ENCODE data around the gene FLNB.

Gene FLNB

DNA sequence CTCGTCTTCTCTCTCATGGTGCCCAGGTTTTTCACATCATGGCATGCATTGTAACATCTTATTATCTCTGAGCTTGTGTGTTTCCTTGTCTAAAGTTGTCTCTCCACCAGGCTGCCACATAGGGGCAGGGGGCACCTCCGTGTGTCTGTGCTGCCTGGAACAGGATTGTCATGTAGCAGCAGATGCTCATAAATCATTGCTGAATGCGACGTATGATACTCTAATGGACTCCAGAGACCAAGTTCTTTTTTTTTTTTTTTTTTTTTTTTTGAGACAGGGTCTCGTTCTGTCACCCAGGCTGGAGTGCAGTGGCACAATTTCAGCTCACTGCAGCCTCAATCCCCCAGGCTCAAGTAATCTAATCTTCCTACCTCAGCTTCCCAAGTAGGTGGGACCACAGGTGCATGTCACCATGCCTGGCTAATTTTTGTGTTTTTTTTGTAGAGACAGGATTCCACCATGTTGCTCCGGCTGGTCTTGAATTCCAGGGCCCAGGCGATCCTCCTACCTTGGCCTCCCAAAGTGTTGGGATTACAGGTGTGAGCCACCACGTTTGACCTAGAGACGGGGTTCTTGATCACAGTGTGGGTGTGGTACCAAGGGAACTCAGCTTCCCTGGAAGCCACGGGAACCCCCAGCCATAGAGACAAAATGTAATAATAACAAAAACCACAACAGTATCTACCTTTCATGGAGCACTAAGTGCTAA lies 207.2 kb downstream of the FLNB start:
- H3K79me2 ChIP-seq (ENCODE audit: insufficient read depth, low read length): no peaks in the 10 kb centered on the region
- 0 out of 2 replicates have a peak overlapping the region, but pooled peaks have one; percentile 68 for H2AFZ ChIP-seq (ENCODE audit: low read length)
- no peaks in the 10 kb centered on the region for H3K27me3 ChIP-seq (ENCODE audit: insufficient read depth, low read length, poor library complexity, severe bottlenecking)
- no peaks in the 10 kb centered on the region for H3K9me3 ChIP-seq (ENCODE audit: insufficient read depth, low read depth, low read length)
- no peaks in the 10 kb centered on the region for H4K20me1 ChIP-seq (ENCODE audit: insufficient read depth, low read length, poor library complexity, severe bottlenecking)
- H3K4me3 ChIP-seq (ENCODE audit: low read length, poor library complexity, severe bottlenecking): no peak overlapping the region
- TF ChIP-seq, protein P1, sequence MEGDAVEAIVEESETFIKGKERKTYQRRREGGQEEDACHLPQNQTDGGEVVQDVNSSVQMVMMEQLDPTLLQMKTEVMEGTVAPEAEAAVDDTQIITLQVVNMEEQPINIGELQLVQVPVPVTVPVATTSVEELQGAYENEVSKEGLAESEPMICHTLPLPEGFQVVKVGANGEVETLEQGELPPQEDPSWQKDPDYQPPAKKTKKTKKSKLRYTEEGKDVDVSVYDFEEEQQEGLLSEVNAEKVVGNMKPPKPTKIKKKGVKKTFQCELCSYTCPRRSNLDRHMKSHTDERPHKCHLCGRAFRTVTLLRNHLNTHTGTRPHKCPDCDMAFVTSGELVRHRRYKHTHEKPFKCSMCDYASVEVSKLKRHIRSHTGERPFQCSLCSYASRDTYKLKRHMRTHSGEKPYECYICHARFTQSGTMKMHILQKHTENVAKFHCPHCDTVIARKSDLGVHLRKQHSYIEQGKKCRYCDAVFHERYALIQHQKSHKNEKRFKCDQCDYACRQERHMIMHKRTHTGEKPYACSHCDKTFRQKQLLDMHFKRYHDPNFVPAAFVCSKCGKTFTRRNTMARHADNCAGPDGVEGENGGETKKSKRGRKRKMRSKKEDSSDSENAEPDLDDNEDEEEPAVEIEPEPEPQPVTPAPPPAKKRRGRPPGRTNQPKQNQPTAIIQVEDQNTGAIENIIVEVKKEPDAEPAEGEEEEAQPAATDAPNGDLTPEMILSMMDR (conservative IDR thresholded peaks at IDR 0.05; ENCODE audit: low read length): no peak
- no peak for TF ChIP-seq EZH2phosphoT487 (IDR thresholded peaks at IDR 0.05; ENCODE audit: borderline replicate concordance)
- H3K9ac ChIP-seq (ENCODE audit: low read depth, low read length, poor library complexity, severe bottlenecking): no peak overlapping the region
- peaks cover 5% of the 10 kb centered on the region for H3K4me1 ChIP-seq (ENCODE audit: insufficient read depth, low read length, poor library complexity, severe bottlenecking)
- H3K9me2 ChIP-seq (replicated peaks; ENCODE audit: low read depth, low read length): no peaks in the 10 kb centered on the region
- no peak overlapping the region for H3K4me2 ChIP-seq (ENCODE audit: low read depth, low read length, poor library complexity, severe bottlenecking)
- no peaks in the 10 kb centered on the region for H3F3A ChIP-seq (ENCODE audit: low read depth)
- H3K36me3 ChIP-seq (ENCODE audit: insufficient read depth, low read length): no peaks in the 10 kb centered on the region

DNA sequence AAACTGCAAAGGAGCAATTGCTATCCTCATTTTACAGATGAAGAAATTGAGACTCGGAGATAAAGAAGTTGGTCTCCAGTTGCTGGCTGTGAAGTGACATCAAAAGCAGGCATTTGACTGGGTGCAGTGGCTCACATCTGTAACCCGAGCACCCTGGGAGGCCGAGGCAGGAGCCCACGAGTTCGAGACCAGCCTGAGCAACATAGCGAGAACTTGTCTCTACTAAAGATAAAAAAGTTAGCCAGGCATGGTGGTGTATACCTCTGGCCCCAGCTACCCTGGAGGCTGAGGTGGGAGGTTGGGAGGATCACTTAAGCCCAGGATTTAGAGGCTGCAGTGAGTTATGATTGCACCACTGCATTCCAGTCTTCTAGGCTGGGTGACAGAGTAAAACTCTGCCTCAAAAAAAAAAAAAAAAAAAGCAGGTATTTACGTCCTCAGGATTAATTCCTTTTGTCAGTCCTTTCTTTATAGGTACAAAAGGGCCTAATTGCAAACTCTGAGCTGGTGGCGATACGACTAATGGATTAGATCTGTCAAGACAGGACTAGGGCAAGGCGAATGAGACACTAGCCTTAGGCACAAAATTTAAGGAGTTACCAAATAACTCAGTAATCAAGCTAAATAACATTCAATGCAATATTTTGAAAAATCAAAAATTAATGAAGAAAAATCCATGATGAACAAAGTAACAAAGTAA lies 208.4 kb downstream of the FLNB start:
- Histone ChIP-seq H4K20me1 (ENCODE audit: insufficient read depth, low read length, poor library complexity, severe bottlenecking) (no peaks in the 10 kb centered on the region), H3K36me3 (ENCODE audit: insufficient read depth, low read length) (no peaks in the 10 kb centered on the region), H3K9ac (ENCODE audit: low read depth, low read length, poor library complexity, severe bottlenecking) (no peak overlapping the region), H3K27me3 (ENCODE audit: insufficient read depth, low read length, poor library complexity, severe bottlenecking) (no peaks in the 10 kb centered on the region), H3K9me3 (ENCODE audit: insufficient read depth, low read depth, low read length) (no peaks in the 10 kb centered on the region), H2AFZ (ENCODE audit: low read length) (no peak overlapping the region), H3K4me2 (ENCODE audit: low read depth, low read length, poor library complexity, severe bottlenecking) (no peak overlapping the region), H3F3A (ENCODE audit: low read depth) (no peaks in the 10 kb centered on the region), H3K4me1 (ENCODE audit: insufficient read depth, low read length, poor library complexity, severe bottlenecking) (peaks cover 5% of the 10 kb centered on the region), H3K79me2 (ENCODE audit: insufficient read depth, low read length) (no peaks in the 10 kb centered on the region), H3K9me2 (replicated peaks; ENCODE audit: low read depth, low read length) (no peaks in the 10 kb centered on the region), H3K4me3 (ENCODE audit: low read length, poor library complexity, severe bottlenecking) (no peak overlapping the region)
- no peak for TF ChIP-seq EZH2phosphoT487 (IDR thresholded peaks at IDR 0.05; ENCODE audit: borderline replicate concordance)
- TF ChIP-seq, protein P1 (conservative IDR thresholded peaks at IDR 0.05; ENCODE audit: low read length): no peak

DNA sequence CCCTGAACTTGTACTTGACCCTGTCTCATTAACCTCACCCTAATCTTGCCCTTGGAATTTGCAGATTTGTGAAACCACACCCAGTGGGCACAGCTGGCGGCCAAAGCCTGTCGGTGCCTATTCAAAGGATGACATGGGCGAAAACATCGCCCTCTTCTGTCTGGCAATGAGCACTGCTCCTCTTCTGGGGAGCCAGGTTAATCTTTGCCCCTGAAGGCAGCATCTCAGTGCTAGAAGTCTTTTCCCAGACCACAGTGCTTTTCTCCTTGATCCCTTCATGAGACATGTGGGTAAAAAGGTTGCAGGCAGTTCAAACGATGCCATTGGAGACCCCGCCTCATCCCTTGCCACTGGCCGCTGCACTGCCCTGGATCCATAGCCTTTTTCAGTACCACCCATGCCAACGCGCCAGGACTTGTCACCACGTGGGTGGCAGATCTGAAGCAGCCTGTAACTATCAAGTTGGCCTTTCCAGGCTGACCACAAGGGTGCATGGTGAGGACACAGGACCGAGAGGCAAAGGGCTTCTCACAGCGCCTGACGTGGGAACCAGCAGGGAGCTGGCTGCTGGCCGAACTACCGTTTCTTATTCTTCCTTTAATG lies 209.1 kb downstream of the FLNB start:
- Histone ChIP-seq H2AFZ (ENCODE audit: low read length) (no peak overlapping the region), H3K79me2 (ENCODE audit: insufficient read depth, low read length) (no peaks in the 10 kb centered on the region), H3K9me2 (replicated peaks; ENCODE audit: low read depth, low read length) (no peaks in the 10 kb centered on the region), H3K4me2 (ENCODE audit: low read depth, low read length, poor library complexity, severe bottlenecking) (no peak overlapping the region), H3K9ac (ENCODE audit: low read depth, low read length, poor library complexity, severe bottlenecking) (no peak overlapping the region), H3K4me3 (ENCODE audit: low read length, poor library complexity, severe bottlenecking) (no peak overlapping the region), H3K36me3 (ENCODE audit: insufficient read depth, low read length) (no peaks in the 10 kb centered on the region), H3K4me1 (ENCODE audit: insufficient read depth, low read length, poor library complexity, severe bottlenecking) (peaks cover 5% of the 10 kb centered on the region), H3K27me3 (ENCODE audit: insufficient read depth, low read length, poor library complexity, severe bottlenecking) (no peaks in the 10 kb centered on the region), H3K9me3 (ENCODE audit: insufficient read depth, low read depth, low read length) (no peaks in the 10 kb centered on the region), H4K20me1 (ENCODE audit: insufficient read depth, low read length, poor library complexity, severe bottlenecking) (no peaks in the 10 kb centered on the region), H3F3A (ENCODE audit: low read depth) (no peaks in the 10 kb centered on the region)
- no peak for TF ChIP-seq EZH2phosphoT487 (IDR thresholded peaks at IDR 0.05; ENCODE audit: borderline replicate concordance)
- TF ChIP-seq, protein P1 (conservative IDR thresholded peaks at IDR 0.05; ENCODE audit: low read length): peak; percentile 95

All from Loucy (cell line).